Endothelial cell of umbilical vein (primary cell): ENCODE results near the gene BID. TPM values are rescaled to one million over a fixed set of nuclear protein-coding genes. Genes with fewer than 3 reads are reported as not detected.

ENCODE experiments used
- BruUV-seq: library from RNA; stranded (reverse); fragments of 400-500 nt; replicated peaks from 2 replicates; lab custom pipeline; 2021; lab: Mats Ljungman, UMichigan
- CTCF ChIA-PET: fragments of 300-600, 350-600 bp; sonication (Branson Sonifier 250); formaldehyde crosslinking; loops from one replicate; lab custom pipeline; 2021; ENCODE audit warnings: antibody characterized with exemption, inconsistent platforms; lab: Charles Lee
- POLR2A ChIA-PET: fragments of 300-600, 350-600 bp; sonication (Branson Sonifier 250); formaldehyde crosslinking; loops from one replicate; lab custom pipeline; 2021; ENCODE audit warnings: antibody characterized with exemption, inconsistent platforms; lab: Charles Lee
- DNase-seq: peaks from one replicate; pipeline ENCODE4 v3.0.0-alpha.2; 2011; ENCODE audit warnings: low read depth, low spot score
- FAIRE-seq: peaks from 2 replicates; lab custom pipeline; 2011; peaks lifted over from hg19 to GRCh38; lab: Jason Lieb, UNC
- H2AFZ ChIP-seq: 2 replicates; pipeline ENCODE4 v1.6.0; 2012; ENCODE audit warnings: low read depth, low read length, control low read depth, inconsistent platforms
- H3K27ac ChIP-seq: 2 replicates; pipeline ENCODE4 v1.5.1; 2011; ENCODE audit warnings: low read depth, mild to moderate bottlenecking, control low read depth, low read length, moderate library complexity; ENCODE audit not compliant: insufficient read depth
- H3K27me3 ChIP-seq, 2 experiments: 2 replicates each; pipeline versions ENCODE4 v1.6.0 to v1.6.1; 2011; ENCODE audit warnings: low read length in 2 of 2, mixed read lengths in 1 of 2; ENCODE audit not compliant: control insufficient read depth in 2 of 2, insufficient read depth in 2 of 2
- H3K36me3 ChIP-seq, 2 experiments: 2 replicates in 1 of 2; 3 replicates in 1 of 2; pipeline ENCODE4 v1.5.1; 2011; ENCODE audit warnings: low read length in 2 of 2, mild to moderate bottlenecking in 1 of 2, moderate library complexity in 1 of 2; ENCODE audit not compliant: control insufficient read depth in 2 of 2, insufficient read depth in 2 of 2; ENCODE audit errors: extremely low read depth in 1 of 2
- H3K4me1 ChIP-seq: 3 replicates; pipeline ENCODE4 v1.5.1; 2011; ENCODE audit warnings: mild to moderate bottlenecking, low read length; ENCODE audit not compliant: control insufficient read depth, insufficient read depth; ENCODE audit errors: extremely low read depth
- H3K4me2 ChIP-seq: 2 replicates; pipeline ENCODE4 v1.6.1; 2011; ENCODE audit warnings: low read length, control low read depth, mixed read lengths; ENCODE audit not compliant: insufficient read depth
- H3K4me3 ChIP-seq, 3 experiments: fragments of 200-600 bp in 1 of 3; sonication (generic), shearing (Covaris generic) in 1 of 3; replicated peaks in 1 of 3; 2 replicates each; pipeline ENCODE4 v1.5.1; 2011 to 2016; ENCODE audit warnings: control low read depth in 3 of 3, low read length in 3 of 3, mild to moderate bottlenecking in 2 of 3, inconsistent platforms in 1 of 3, low read depth in 1 of 3, moderate library complexity in 1 of 3; ENCODE audit not compliant: insufficient read depth in 1 of 3
- H3K79me2 ChIP-seq: 2 replicates; pipeline ENCODE4 v1.6.0; 2012; ENCODE audit warnings: low read length, inconsistent platforms; ENCODE audit not compliant: control insufficient read depth, insufficient read depth
- H3K9ac ChIP-seq: replicated peaks from 2 replicates; pipeline ENCODE3; 2011; ENCODE audit warnings: low read length, control low read depth; ENCODE audit not compliant: insufficient read depth; ENCODE audit errors: extremely low read depth
- H3K9me1 ChIP-seq: replicated peaks from 3 replicates; pipeline ENCODE4 v1.6.0; 2011; ENCODE audit warnings: mild to moderate bottlenecking, low read length; ENCODE audit not compliant: control insufficient read depth, insufficient read depth; ENCODE audit errors: extremely low read depth
- H3K9me3 ChIP-seq: replicated peaks from 2 replicates; pipeline ENCODE4 v1.5.1; 2012; ENCODE audit warnings: low read length, inconsistent platforms; ENCODE audit not compliant: control insufficient read depth, insufficient read depth
- H4K20me1 ChIP-seq: replicated peaks from 2 replicates; pipeline ENCODE3; 2011; ENCODE audit warnings: mild to moderate bottlenecking, low read length; ENCODE audit not compliant: control insufficient read depth, insufficient read depth; ENCODE audit errors: extremely low read depth
- CTCF ChIP-seq, 2 donors: IDR thresholded peaks; 1 replicate in 1 of 2; 2 replicates in 1 of 2; pipeline ENCODE4 v1.5.1; 2011; ENCODE audit warnings: low read length in 2 of 2, mild to moderate bottlenecking in 2 of 2, moderate library complexity in 2 of 2, control low read depth in 1 of 2, inconsistent platforms in 1 of 2, low read depth in 1 of 2; ENCODE audit not compliant: insufficient read depth in 1 of 2; ENCODE audit errors: extremely low read depth in 1 of 2
- EZH2 ChIP-seq: IDR thresholded peaks from 2 replicates; pipeline ENCODE4 v1.6.1; 2012; ENCODE audit warnings: borderline replicate concordance, low read depth, mild to moderate bottlenecking, moderate library complexity, low read length, inconsistent platforms; ENCODE audit not compliant: severe bottlenecking
- FOS ChIP-seq: IDR thresholded peaks from 2 replicates; pipeline ENCODE4 v1.6.1; 2011; ENCODE audit warnings: mild to moderate bottlenecking, low read length, moderate library complexity, borderline replicate concordance; ENCODE audit not compliant: insufficient read depth
- GATA2 ChIP-seq: IDR thresholded peaks from 2 replicates; pipeline ENCODE4 v1.7.0; 2011; ENCODE audit warnings: low read depth, mild to moderate bottlenecking, moderate library complexity, mixed read lengths, low read length; ENCODE audit not compliant: insufficient read length, insufficient read depth
- JUN ChIP-seq: IDR thresholded peaks from 2 replicates; pipeline ENCODE4 v1.6.1; 2011; ENCODE audit warnings: borderline replicate concordance, low read depth; ENCODE audit not compliant: insufficient read length, insufficient read depth
- MAX ChIP-seq: IDR thresholded peaks from 2 replicates; pipeline ENCODE4 v1.6.1; 2011; ENCODE audit not compliant: insufficient read depth, insufficient read length
- MYC ChIP-seq: IDR thresholded peaks from one replicate; pipeline ENCODE4 v1.6.1; 2011; ENCODE audit warnings: mild to moderate bottlenecking, low read depth, low read length
- POLR2A ChIP-seq: IDR thresholded peaks from 2 replicates; pipeline ENCODE4 v1.6.1; 2012; ENCODE audit warnings: low read depth, mild to moderate bottlenecking, control low read depth, low read length
- POLR2AphosphoS5 ChIP-seq: IDR thresholded peaks from 2 replicates; pipeline ENCODE4 v1.6.1; 2012; ENCODE audit warnings: low read depth, mild to moderate bottlenecking, control low read depth, low read length, moderate library complexity; ENCODE audit not compliant: insufficient read depth
- dilution Hi-C: fragments of 300-500 bp; cut with MboI; formaldehyde crosslinking; loops from one replicate; pipeline ENCODE4 v1.15.0; 2019; ENCODE audit warnings: low sequenced_read_pairs; ENCODE audit not compliant: extremely low pct_ligation_motif_present
- intact Hi-C: fragments of 100-400 bp; cut with micrococcal nuclease; formaldehyde crosslinking; loops from one replicate; pipeline ENCODE4 v1.10.0; 2022
- polyA plus RNA-seq, 4 experiments: library from polyadenylated mRNA; depleted of rRNA in 3 of 4; stranded (reverse) in 3 of 4; unstranded in 1 of 4; fragments of >200 nt; gene quantifications; 2 replicates each; pipeline versions ENCODE4 v1.2.1 to v1.2.3, GENCODE V29; 2011 to 2012; ENCODE audit warnings: missing spikeins in 1 of 4
- total RNA-seq: library from RNA; stranded (reverse); gene quantifications from 2 replicates; pipeline ENCODE4 v1.2.3, GENCODE V29; 2021

BID gene
- total and polyA plus RNA-seq, 2 donors (not counting 3 experiments of a cell fraction or from before 2014, with no cell fraction given) = 39.0 to 119 TPM

GRCh38 chr22:17778412-17778976 lies 4.2 kb upstream of the BID start:
- POLR2A ChIA-PET = no interaction called here

More at GRCh38 chr22:17778412-17778976, 4.2 kb upstream of the BID start:
- no peaks in the 10 kb centered on the region for H3K9me1 ChIP-seq
- H3K36me3 ChIP-seq = no peaks in the 10 kb centered on the region
- no peak overlapping the region for H3K27ac ChIP-seq
- TF ChIP-seq MYC (no peak), FOS (no peak), JUN (no peak), GATA2 (no peak), POLR2AphosphoS5 (no peak), EZH2 (no peak), MAX (no peak), CTCF (IDR thresholded peaks at IDR 0.05; ENCODE audit: extremely low read depth in 1 of 2, insufficient read depth in 1 of 2, low read depth in 1 of 2, low read length in 2 of 2) (no peak), POLR2A (no peak)
- H3K9me3 ChIP-seq = no peaks in the 10 kb centered on the region
- H3K4me3 ChIP-seq = no peak overlapping the region
- peaks cover 5% of the 10 kb centered on the region for H3K4me1 ChIP-seq
- no peak overlapping the region for H2AFZ ChIP-seq
- no peak for DNase-seq
- H3K9ac ChIP-seq = no peak overlapping the region
- CTCF ChIA-PET = interaction anchor here (1.2 to 3.0 kb wide), 3 partner anchors 8 to 36 kb away, joined by 3 to 13 read pairs (median 10); no protein-coding TSS in a partner anchor
- intact Hi-C loops (loop anchor here (10.0 kb wide), 1 partner anchor 144 kb away; the partner anchor contains the start of gene BCL2L13), dilution Hi-C loops (no loop called here)
- no peak for FAIRE-seq
- H4K20me1 ChIP-seq = no peaks in the 10 kb centered on the region
- H3K79me2 ChIP-seq = peaks cover 2% of the 10 kb centered on the region
- no TSS peak for BruUV-seq
- no peaks in the 10 kb centered on the region for H3K27me3 ChIP-seq
- no peak overlapping the region for H3K4me2 ChIP-seq
